HL-60 (cell line): ENCODE results near the gene LIN37.

ENCODE experiments used
- DNase-seq, 2 experiments: peaks; one replicate each; pipeline ENCODE4 v3.0.0-alpha.2; 2010 to 2020; ENCODE audit warnings: low read depth in 1 of 2, low spot score in 1 of 2
- H3K27ac ChIP-seq: fragments of 250-450 bp; sonication (Bioruptor Pico); replicated peaks from 2 replicates; pipeline ENCODE4 v1.5.1; 2020; ENCODE audit warnings: mild to moderate bottlenecking, moderate library complexity
- H3K27me3 ChIP-seq: fragments of 250-450 bp; sonication (Bioruptor Pico); 2 replicates; pipeline ENCODE4 v1.5.1; 2021; ENCODE audit warnings: mild to moderate bottlenecking, moderate library complexity; ENCODE audit not compliant: insufficient read depth, poor library complexity, severe bottlenecking
- H3K4me3 ChIP-seq: replicated peaks from 2 replicates; pipeline ENCODE4 v1.5.1; 2011; ENCODE audit warnings: mild to moderate bottlenecking, control low read depth, low read length; ENCODE audit not compliant: insufficient read depth
- GABPA ChIP-seq: IDR thresholded peaks from 2 replicates; pipeline ENCODE4 v1.6.1; 2012; ENCODE audit warnings: low read depth
- POLR2AphosphoS5 ChIP-seq: IDR thresholded peaks from 2 replicates; pipeline ENCODE4 v1.6.1; 2012; ENCODE audit warnings: low read depth
- REST ChIP-seq: IDR thresholded peaks from 2 replicates; pipeline ENCODE4 v1.6.1; 2012; ENCODE audit warnings: low read depth; ENCODE audit not compliant: insufficient replicate concordance
- SPI1 ChIP-seq: IDR thresholded peaks from 2 replicates; pipeline ENCODE4 v1.6.1; 2012; ENCODE audit warnings: low read depth, mild to moderate bottlenecking, borderline replicate concordance
- TF ChIP-seq, protein P1 (sequence below): IDR thresholded peaks from one replicate; pipeline ENCODE4 v1.5.1; 2011; ENCODE audit warnings: low read length, control low read depth, inconsistent platforms; ENCODE audit not compliant: insufficient read depth

LIN37 gene

DNA sequence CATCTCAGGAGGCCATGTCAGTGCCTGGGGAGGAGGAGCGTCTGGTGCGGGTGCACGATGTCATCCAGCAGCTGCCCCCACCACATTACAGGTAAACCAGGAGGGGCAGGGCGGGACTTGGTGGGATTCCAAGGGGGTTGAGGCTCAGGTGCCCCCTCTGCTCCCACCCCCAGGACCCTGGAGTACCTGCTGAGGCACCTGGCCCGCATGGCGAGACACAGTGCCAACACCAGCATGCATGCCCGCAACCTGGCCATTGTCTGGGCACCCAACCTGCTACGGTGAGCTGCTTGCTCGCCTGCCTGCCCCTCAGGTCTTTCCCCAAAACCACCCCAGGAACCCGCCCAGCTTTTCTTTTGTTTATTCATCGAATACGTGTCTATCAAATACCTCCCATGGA, 34.2 kb downstream of the LIN37 start:
- no peak for TF ChIP-seq SPI1
- DNase-seq: no peak
- Histone ChIP-seq H3K4me3 (no peak overlapping the region), H3K27me3 (no peaks in the 10 kb centered on the region), H3K27ac (no peak overlapping the region)

- DNase-seq: no peak
- Histone ChIP-seq H3K4me3 (no peak overlapping the region), H3K27ac (no peak overlapping the region), H3K27me3 (no peaks in the 10 kb centered on the region)
- TF ChIP-seq REST (no peak), GABPA (no peak), POLR2AphosphoS5 (no peak), SPI1 (no peak)
- TF ChIP-seq, protein P1, sequence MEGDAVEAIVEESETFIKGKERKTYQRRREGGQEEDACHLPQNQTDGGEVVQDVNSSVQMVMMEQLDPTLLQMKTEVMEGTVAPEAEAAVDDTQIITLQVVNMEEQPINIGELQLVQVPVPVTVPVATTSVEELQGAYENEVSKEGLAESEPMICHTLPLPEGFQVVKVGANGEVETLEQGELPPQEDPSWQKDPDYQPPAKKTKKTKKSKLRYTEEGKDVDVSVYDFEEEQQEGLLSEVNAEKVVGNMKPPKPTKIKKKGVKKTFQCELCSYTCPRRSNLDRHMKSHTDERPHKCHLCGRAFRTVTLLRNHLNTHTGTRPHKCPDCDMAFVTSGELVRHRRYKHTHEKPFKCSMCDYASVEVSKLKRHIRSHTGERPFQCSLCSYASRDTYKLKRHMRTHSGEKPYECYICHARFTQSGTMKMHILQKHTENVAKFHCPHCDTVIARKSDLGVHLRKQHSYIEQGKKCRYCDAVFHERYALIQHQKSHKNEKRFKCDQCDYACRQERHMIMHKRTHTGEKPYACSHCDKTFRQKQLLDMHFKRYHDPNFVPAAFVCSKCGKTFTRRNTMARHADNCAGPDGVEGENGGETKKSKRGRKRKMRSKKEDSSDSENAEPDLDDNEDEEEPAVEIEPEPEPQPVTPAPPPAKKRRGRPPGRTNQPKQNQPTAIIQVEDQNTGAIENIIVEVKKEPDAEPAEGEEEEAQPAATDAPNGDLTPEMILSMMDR: no peak
These were observed 35.4 kb downstream of the LIN37 start for GRCh38 chr19:35783469-35784434.

DNA sequence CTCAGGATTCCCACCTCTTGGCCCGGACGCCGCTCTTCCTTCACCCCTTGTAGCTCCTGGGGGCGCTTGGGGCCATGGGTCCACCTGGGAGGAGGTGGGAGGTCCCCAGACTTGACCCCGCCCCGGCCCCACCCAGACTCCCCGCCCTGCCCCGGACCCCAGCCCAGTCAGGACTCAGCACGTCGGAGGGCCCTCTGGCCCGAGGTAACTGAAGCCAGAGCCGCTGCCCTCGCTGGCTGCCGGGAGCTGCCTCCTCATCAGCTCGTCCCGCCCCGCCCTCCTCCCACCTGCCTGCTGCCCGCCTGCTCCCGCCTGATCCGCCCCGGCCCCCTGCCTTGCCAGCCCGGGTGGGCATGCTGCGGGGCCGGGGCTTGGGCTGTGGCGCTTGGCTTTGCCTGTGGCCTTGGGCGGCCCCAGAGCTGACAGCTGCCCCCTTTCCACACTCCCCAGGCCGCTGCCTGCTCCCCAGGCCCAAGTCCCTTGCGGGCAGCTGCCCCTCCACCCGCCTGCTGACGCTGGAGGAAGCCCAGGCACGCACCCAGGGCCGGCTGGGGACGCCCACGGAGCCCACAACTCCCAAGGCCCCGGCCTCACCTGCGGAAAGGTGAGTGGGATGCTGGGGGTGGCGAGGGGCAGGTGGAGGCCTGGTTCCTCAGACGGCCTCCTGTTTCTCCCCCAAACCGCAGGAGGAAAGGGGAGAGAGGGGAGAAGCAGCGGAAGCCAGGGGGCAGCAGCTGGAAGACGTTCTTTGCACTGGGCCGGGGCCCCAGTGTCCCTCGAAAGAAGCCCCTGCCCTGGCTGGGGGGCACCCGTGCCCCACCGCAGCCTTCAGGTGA, 36.3 kb downstream of the LIN37 start:
- H3K27ac ChIP-seq: no peak overlapping the region
- no peak overlapping the region for H3K4me3 ChIP-seq
- H3K27me3 ChIP-seq: no peaks in the 10 kb centered on the region
- no peak for DNase-seq
- no peak for TF ChIP-seq REST

GRCh38 chr19:35785339-35785627, 36.9 kb downstream of the LIN37 start:
- Histone ChIP-seq H3K27me3 (no peaks in the 10 kb centered on the region), H3K27ac (no peak overlapping the region), H3K4me3 (no peak overlapping the region)
- no peak for DNase-seq
- TF ChIP-seq REST (no peak), SPI1 (no peak), GABPA (no peak), POLR2AphosphoS5 (no peak)
- TF ChIP-seq, protein P1: no peak
